ENCODE measurements around the gene DNAJC13. TPM values are rescaled to one million over a fixed set of nuclear protein-coding genes. Genes with fewer than 3 reads are reported as not detected.

The DNAJC13 gene
- total and polyA plus RNA-seq, 2 of the 8 experiments (the other 6 are each of a cell fraction or from before 2014, with no cell fraction given): 7.9 to 28.8 TPM

GRCh38 chr3:132421832-132422231 lies 4.5 kb downstream of the DNAJC13 start:
- no peaks in the 10 kb centered on the region for H3K36me3 ChIP-seq (ENCODE audit: control insufficient read depth in 2 of 4, insufficient read depth in 4 of 4, low read length in 3 of 4)
- no peak overlapping the region for H4K91ac ChIP-seq (replicated peaks; ENCODE audit: insufficient read length, low read length)
- TF ChIP-seq GABPA (IDR thresholded peaks at IDR 0.05; ENCODE audit: borderline replicate concordance, insufficient read depth, low read length) (no peak), ZNF274 (IDR thresholded peaks at IDR 0.05; ENCODE audit: borderline replicate concordance, extremely low read depth, low read length) (no peak), JUN (IDR thresholded peaks at IDR 0.05; ENCODE audit: low read depth, low read length) (no peak), KDM1A (IDR thresholded peaks at IDR 0.05; ENCODE audit: borderline replicate concordance, low read length) (no peak), SRF (IDR thresholded peaks at IDR 0.05; ENCODE audit: low read depth, low read length) (no peak), CTCF (IDR thresholded peaks at IDR 0.05; ENCODE audit: control extremely low read depth in 1 of 3, insufficient read depth in 1 of 3, low read depth in 1 of 3, low read length in 3 of 3) (no peak), KDM5A (IDR thresholded peaks at IDR 0.05; ENCODE audit: low read length) (no peak), POLR2A (IDR thresholded peaks at IDR 0.05; ENCODE audit: control extremely low read depth in 1 of 2, low read depth in 2 of 2, low read length in 2 of 2) (no peak), RBBP5 (IDR thresholded peaks at IDR 0.05; ENCODE audit: borderline replicate concordance, low read depth, low read length) (no peak)
- WGBS, 2 experiments (ENCODE audit: extremely low coverage in 1 of 2, insufficient coverage in 1 of 2, insufficient read length in 1 of 2, insufficient replicate concordance in 2 of 2, low coverage in 1 of 2, low lambda C conversion rate in 2 of 2, missing lambda C conversion rate in 1 of 2): 90% methylated on average over 4 of the region's 4 CpGs; no CpG with 5 or more reads in 1 of the 2 experiments
- H4K8ac ChIP-seq (ENCODE audit: extremely low read depth, insufficient read depth, low read length): no peak overlapping the region
- H3K18ac ChIP-seq (ENCODE audit: extremely low read depth, low read length): no peak overlapping the region
- H4K5ac ChIP-seq (ENCODE audit: insufficient read length, low read depth, low read length): no peak overlapping the region
- H3K27me3 ChIP-seq (replicated peaks in 1 of 4; ENCODE audit: control insufficient read depth in 3 of 4, extremely low read depth in 1 of 4, insufficient read depth in 3 of 4, low read length in 3 of 4): no peaks in the 10 kb centered on the region
- H3K4me1 ChIP-seq (replicated peaks in 1 of 4; ENCODE audit: control insufficient read depth in 3 of 4, insufficient read depth in 4 of 4, low read length in 3 of 4): no peaks in the 10 kb centered on the region; a peak in 1 of 7 replicates
- no peak overlapping the region for H3K23ac ChIP-seq (ENCODE audit: insufficient read length)
- H2AK5ac ChIP-seq (ENCODE audit: low read depth, low read length): no peak overlapping the region
- H2BK12ac ChIP-seq (ENCODE audit: low read depth, low read length): no peak overlapping the region
- no peak overlapping the region for H3K14ac ChIP-seq (ENCODE audit: insufficient read length)
- H2BK15ac ChIP-seq (ENCODE audit: low read length): no peak overlapping the region
- H3K4me3 ChIP-seq (ENCODE audit: extremely low read depth in 1 of 4, insufficient read depth in 2 of 4, low read depth in 3 of 4, low read length in 4 of 4): no peak overlapping the region
- H3K56ac ChIP-seq (replicated peaks; ENCODE audit: insufficient read length, low read depth, low read length): no peak overlapping the region
- H2BK120ac ChIP-seq (replicated peaks; ENCODE audit: low read depth, low read length): no peak overlapping the region
- H2AFZ ChIP-seq (ENCODE audit: low read length): no peak overlapping the region
- ChIA-PET CTCF (ENCODE audit: partially characterized antibody) (interaction anchor here (1.4 kb wide), 1 partner anchor 171 kb away, joined by 3 read pairs; no protein-coding TSS in a partner anchor), POLR2A (ENCODE audit: partially characterized antibody) (no interaction called here)
- H3K79me1 ChIP-seq (ENCODE audit: low read depth, low read length): no peaks in the 10 kb centered on the region
- H3K9ac ChIP-seq (replicated peaks in 1 of 4; ENCODE audit: extremely low read depth in 1 of 4, low read depth in 3 of 4, low read length in 3 of 4): no peak overlapping the region
- H3K27ac ChIP-seq (ENCODE audit: low read depth, low read length): no peak overlapping the region
- H3K79me2 ChIP-seq (ENCODE audit: control insufficient read depth in 1 of 2, insufficient read depth in 2 of 2, low read length in 2 of 2): peaks cover 0 to 85% of the 10 kb centered on the region in 2 experiments; a peak in 2 of 4 replicates
- H4K20me1 ChIP-seq (replicated peaks in 1 of 2; ENCODE audit: control insufficient read depth in 1 of 2, insufficient read depth in 2 of 2, low read length in 2 of 2): peaks cover 0 to 4% of the 10 kb centered on the region in 2 experiments
- H3K23me2 ChIP-seq (ENCODE audit: low read depth, low read length): peaks cover under 1% of the 10 kb centered on the region; the same call in 1 of the 2 replicates
- H2BK20ac ChIP-seq (ENCODE audit: low read length): no peak overlapping the region
- H2BK5ac ChIP-seq (ENCODE audit: low read depth, low read length): no peak overlapping the region
- no peaks in the 10 kb centered on the region for H3K9me3 ChIP-seq (ENCODE audit: insufficient read depth in 2 of 2, low read depth in 1 of 2, low read length in 1 of 2)
- no peak overlapping the region for H3K4ac ChIP-seq (replicated peaks; ENCODE audit: insufficient read length, low read depth, low read length)
- FAIRE-seq (no peak), DNase-seq (ENCODE audit: low read depth in 1 of 2, low spot score in 2 of 2) (no peak)
- no peak overlapping the region for H3K4me2 ChIP-seq (ENCODE audit: insufficient read depth in 1 of 2, low read depth in 2 of 2, low read length in 2 of 2)
